ENCODE results near the gene GRK5.

Gene GRK5

GRCh38 chr10:119466076-119466475, 258.7 kb downstream of the GRK5 start:
- no peak for DNase-seq

- DNase-seq = peak; percentile 77
Measured at GRCh38 chr10:119466655-119467054, 259.3 kb downstream of the GRK5 start.

GRCh38 chr10:119468542-119469324, 261.4 kb downstream of the GRK5 start:
- DNase-seq = no peak

- no peak for DNase-seq
Measured at GRCh38 chr10:119469325-119469707, 261.9 kb downstream of the GRK5 start.

GRCh38 chr10:119469846-119470245, 262.5 kb downstream of the GRK5 start:
- no peak for DNase-seq

- no peak for DNase-seq
Measured at GRCh38 chr10:119470920-119471702, 263.7 kb downstream of the GRK5 start.

- DNase-seq = no peak
Measured at GRCh38 chr10:119473771-119474170, 266.4 kb downstream of the GRK5 start.

GRCh38 chr10:119474606-119475005, 267.2 kb downstream of the GRK5 start:
- DNase-seq = no peak

- no peak for DNase-seq
Measured at GRCh38 chr10:119477444-119477843, 270.1 kb downstream of the GRK5 start.

- DNase-seq = peak; percentile 71
Measured at GRCh38 chr10:119478111-119478802, 270.9 kb downstream of the GRK5 start.

GRCh38 chr10:119478811-119479341, 271.5 kb downstream of the GRK5 start:
- DNase-seq = no peak

- no peak for DNase-seq
Measured at GRCh38 chr10:119479532-119479931, 272.2 kb downstream of the GRK5 start.

GRCh38 chr10:119480667-119481066, 273.3 kb downstream of the GRK5 start:
- no peak for DNase-seq

GRCh38 chr10:119481781-119482426, 274.5 kb downstream of the GRK5 start:
- DNase-seq = no peak

- no peak for DNase-seq
Measured at GRCh38 chr10:119483001-119483400, 275.6 kb downstream of the GRK5 start.

GRCh38 chr10:119483839-119484238, 276.5 kb downstream of the GRK5 start:
- no peak for DNase-seq

GRCh38 chr10:119488675-119489074, 281.3 kb downstream of the GRK5 start:
- no peak for DNase-seq

- no peak for DNase-seq
Measured at GRCh38 chr10:119489991-119490326, 282.6 kb downstream of the GRK5 start.

GRCh38 chr10:119491966-119492757, 284.8 kb downstream of the GRK5 start:
- DNase-seq = no peak

- peak; percentile 71 for DNase-seq
Measured at GRCh38 chr10:119493155-119493554, 285.8 kb downstream of the GRK5 start.

GRCh38 chr10:119494236-119495020, 287.1 kb downstream of the GRK5 start:
- DNase-seq = no peak
